ENCODE measurements around the gene PACRG. TPM values are rescaled to one million over a fixed set of nuclear protein-coding genes. Genes with fewer than 3 reads are reported as not detected.

Gene PACRG
- polyA plus RNA-seq, 1 donor from 2014 or later: 16.6 TPM

- no peaks in the 10 kb centered on the region for H3K79me2 ChIP-seq (replicated peaks; ENCODE audit: insufficient read depth, low read length)
- H3K9ac ChIP-seq (ENCODE audit: low read length): no peak overlapping the region
- H3K9me2 ChIP-seq (ENCODE audit: insufficient read depth, low read length): no peaks in the 10 kb centered on the region
- no peaks in the 10 kb centered on the region for H3K36me3 ChIP-seq (ENCODE audit: insufficient read depth, low read length)
- H3K9me3 ChIP-seq (ENCODE audit: low read length): no peaks in the 10 kb centered on the region
- H3K4me3 ChIP-seq (ENCODE audit: low read length): no peak overlapping the region
- H2AFZ ChIP-seq (ENCODE audit: low read depth, low read length): no peak overlapping the region
- TF ChIP-seq, protein P1, sequence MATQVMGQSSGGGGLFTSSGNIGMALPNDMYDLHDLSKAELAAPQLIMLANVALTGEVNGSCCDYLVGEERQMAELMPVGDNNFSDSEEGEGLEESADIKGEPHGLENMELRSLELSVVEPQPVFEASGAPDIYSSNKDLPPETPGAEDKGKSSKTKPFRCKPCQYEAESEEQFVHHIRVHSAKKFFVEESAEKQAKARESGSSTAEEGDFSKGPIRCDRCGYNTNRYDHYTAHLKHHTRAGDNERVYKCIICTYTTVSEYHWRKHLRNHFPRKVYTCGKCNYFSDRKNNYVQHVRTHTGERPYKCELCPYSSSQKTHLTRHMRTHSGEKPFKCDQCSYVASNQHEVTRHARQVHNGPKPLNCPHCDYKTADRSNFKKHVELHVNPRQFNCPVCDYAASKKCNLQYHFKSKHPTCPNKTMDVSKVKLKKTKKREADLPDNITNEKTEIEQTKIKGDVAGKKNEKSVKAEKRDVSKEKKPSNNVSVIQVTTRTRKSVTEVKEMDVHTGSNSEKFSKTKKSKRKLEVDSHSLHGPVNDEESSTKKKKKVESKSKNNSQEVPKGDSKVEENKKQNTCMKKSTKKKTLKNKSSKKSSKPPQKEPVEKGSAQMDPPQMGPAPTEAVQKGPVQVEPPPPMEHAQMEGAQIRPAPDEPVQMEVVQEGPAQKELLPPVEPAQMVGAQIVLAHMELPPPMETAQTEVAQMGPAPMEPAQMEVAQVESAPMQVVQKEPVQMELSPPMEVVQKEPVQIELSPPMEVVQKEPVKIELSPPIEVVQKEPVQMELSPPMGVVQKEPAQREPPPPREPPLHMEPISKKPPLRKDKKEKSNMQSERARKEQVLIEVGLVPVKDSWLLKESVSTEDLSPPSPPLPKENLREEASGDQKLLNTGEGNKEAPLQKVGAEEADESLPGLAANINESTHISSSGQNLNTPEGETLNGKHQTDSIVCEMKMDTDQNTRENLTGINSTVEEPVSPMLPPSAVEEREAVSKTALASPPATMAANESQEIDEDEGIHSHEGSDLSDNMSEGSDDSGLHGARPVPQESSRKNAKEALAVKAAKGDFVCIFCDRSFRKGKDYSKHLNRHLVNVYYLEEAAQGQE (IDR thresholded peaks at IDR 0.05; ENCODE audit: borderline replicate concordance): no peak
- TF ChIP-seq TAF1 (IDR thresholded peaks at IDR 0.05; ENCODE audit: low read depth) (no peak), EP300 (conservative IDR thresholded peaks at IDR 0.05; ENCODE audit: poor library complexity, severe bottlenecking) (no peak)
- no peak overlapping the region for H3K27ac ChIP-seq (ENCODE audit: low read length)
- no peak overlapping the region for H3K4me2 ChIP-seq (ENCODE audit: low read length)
- no peaks in the 10 kb centered on the region for H3K27me3 ChIP-seq (ENCODE audit: insufficient read depth, low read depth, low read length)
- no peaks in the 10 kb centered on the region for H3F3A ChIP-seq (ENCODE audit: insufficient read depth, low read length, poor library complexity, severe bottlenecking)
- H4K20me1 ChIP-seq (ENCODE audit: insufficient read depth): no peaks in the 10 kb centered on the region
Observed at GRCh38 chr6:163098827-163099479, 371.2 kb downstream of the PACRG start.

- no peaks in the 10 kb centered on the region for H3K79me2 ChIP-seq (replicated peaks; ENCODE audit: insufficient read depth, low read length)
- H3F3A ChIP-seq (ENCODE audit: insufficient read depth, low read length, poor library complexity, severe bottlenecking): no peaks in the 10 kb centered on the region
- H4K20me1 ChIP-seq (ENCODE audit: insufficient read depth): no peaks in the 10 kb centered on the region
- no peaks in the 10 kb centered on the region for H3K27me3 ChIP-seq (ENCODE audit: insufficient read depth, low read depth, low read length)
- no peak overlapping the region for H2AFZ ChIP-seq (ENCODE audit: low read depth, low read length)
- no peak overlapping the region for H3K4me2 ChIP-seq (ENCODE audit: low read length)
- TF ChIP-seq CTCF (IDR thresholded peaks at IDR 0.05; ENCODE audit: poor library complexity, severe bottlenecking) (no peak), EP300 (conservative IDR thresholded peaks at IDR 0.05; ENCODE audit: poor library complexity, severe bottlenecking) (no peak), SMC3 (conservative IDR thresholded peaks at IDR 0.05; ENCODE audit: poor library complexity) (no peak), MXI1 (conservative IDR thresholded peaks at IDR 0.05; ENCODE audit: poor library complexity, severe bottlenecking) (no peak)
- H3K36me3 ChIP-seq (ENCODE audit: insufficient read depth, low read length): no peaks in the 10 kb centered on the region
- no peak overlapping the region for H3K4me3 ChIP-seq (ENCODE audit: low read length)
- no peaks in the 10 kb centered on the region for H3K9me2 ChIP-seq (ENCODE audit: insufficient read depth, low read length)
- H3K9ac ChIP-seq (ENCODE audit: low read length): no peak overlapping the region
- H3K27ac ChIP-seq (ENCODE audit: low read length): no peak overlapping the region
- H3K9me3 ChIP-seq (ENCODE audit: low read length): no peaks in the 10 kb centered on the region
Observed at GRCh38 chr6:163099621-163100171, 371.9 kb downstream of the PACRG start.

DNA sequence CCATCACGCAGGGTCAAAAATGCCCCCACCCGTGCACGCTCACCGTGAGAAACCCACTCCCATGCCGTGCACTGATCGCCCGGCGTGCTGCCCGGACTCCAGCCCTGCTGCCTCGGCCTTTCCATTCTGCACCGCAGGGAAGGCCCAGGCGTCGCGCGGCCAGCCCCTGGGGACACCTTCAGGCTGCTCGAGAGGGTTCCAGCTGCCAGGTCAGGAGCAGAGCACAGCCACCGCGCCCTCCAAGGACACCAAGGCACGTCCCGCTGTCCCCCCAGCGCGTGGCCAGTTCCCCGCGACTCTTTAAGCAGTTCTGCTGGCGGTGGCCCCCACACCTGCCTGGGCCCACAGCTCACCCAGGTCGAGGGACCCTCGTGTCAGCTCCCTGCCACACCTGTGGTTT, 372.5 kb downstream of the PACRG start:
- H3K9me2 ChIP-seq (ENCODE audit: insufficient read depth, low read length): no peaks in the 10 kb centered on the region
- H3K4me3 ChIP-seq (ENCODE audit: low read length): no peak overlapping the region
- no peaks in the 10 kb centered on the region for H3K27me3 ChIP-seq (ENCODE audit: insufficient read depth, low read depth, low read length)
- no peaks in the 10 kb centered on the region for H3K9me3 ChIP-seq (ENCODE audit: low read length)
- H3K36me3 ChIP-seq (ENCODE audit: insufficient read depth, low read length): no peaks in the 10 kb centered on the region
- H3K9ac ChIP-seq (ENCODE audit: low read length): no peak overlapping the region
- no peaks in the 10 kb centered on the region for H4K20me1 ChIP-seq (ENCODE audit: insufficient read depth)
- TF ChIP-seq SMC3 (conservative IDR thresholded peaks at IDR 0.05; ENCODE audit: poor library complexity): no peak
- no peak overlapping the region for H2AFZ ChIP-seq (ENCODE audit: low read depth, low read length)
- H3K79me2 ChIP-seq (replicated peaks; ENCODE audit: insufficient read depth, low read length): no peaks in the 10 kb centered on the region
- H3K4me2 ChIP-seq (ENCODE audit: low read length): no peak overlapping the region
- H3K27ac ChIP-seq (ENCODE audit: low read length): no peak overlapping the region
- H3F3A ChIP-seq (ENCODE audit: insufficient read depth, low read length, poor library complexity, severe bottlenecking): no peaks in the 10 kb centered on the region

Measured in neural cell (in vitro differentiated cells).